ENCODE data around the gene CDC27.
A peak's percentile ranks its signal among the peaks of the same experiment; 100 is the strongest.
"Not testable (repeated sequence)": the region's sequence is repeated elsewhere in the genome, so short reads cannot be mapped to it uniquely, and the experiment has no call there.

Gene CDC27

DNA sequence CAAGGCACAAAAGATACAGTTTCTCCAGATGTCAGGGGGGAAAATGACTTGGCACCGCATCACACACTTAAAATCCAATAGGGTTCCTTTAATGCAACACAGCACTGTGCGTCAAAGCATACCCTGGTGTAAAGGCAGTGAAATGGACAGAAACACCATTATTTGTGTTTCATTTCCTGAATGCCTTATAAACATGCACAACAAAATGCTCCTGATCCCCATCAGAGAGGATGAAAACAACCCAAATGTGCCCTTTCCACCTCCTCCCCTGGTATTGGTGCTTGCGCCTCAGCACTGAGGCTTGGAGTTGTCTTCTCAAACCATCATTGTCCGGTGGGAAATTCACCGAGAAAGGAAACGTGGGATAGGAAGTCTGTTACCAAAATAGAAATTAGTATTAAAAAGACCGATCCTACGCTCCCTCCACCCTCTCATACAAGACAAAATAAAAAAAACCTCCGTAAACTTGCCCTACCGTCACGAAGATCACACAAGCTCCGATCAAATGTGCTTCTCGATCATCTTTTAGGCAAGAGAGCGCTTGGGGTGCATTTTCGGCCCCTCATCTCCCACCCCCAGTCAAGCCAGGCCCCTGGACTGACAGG is 722 bp downstream of the CDC27 start:
- peak overlapping the region; percentile 97 for H3K56ac ChIP-seq (ENCODE audit: low read length)
- DNase-seq, result peak; percentile 28

DNA sequence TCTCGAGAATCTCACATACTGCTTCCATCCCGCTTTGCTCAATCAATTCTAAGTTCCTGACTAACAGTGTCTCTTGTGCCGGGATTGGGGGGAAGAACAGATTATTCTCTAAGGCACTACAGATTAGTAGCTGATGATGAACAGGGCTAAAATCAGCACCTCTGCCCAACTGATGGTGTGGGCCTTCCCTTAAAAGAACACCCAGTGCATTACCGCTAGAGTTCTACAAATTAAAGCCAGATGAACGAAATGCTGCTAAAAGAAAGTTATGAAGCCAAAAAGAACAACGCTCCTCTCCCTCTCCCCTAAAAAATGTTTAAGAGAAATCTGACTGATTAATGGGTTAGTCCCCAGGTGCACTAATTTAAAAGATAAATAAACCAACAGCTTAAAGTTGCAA is 4.4 kb downstream of the CDC27 start:
- Histone ChIP-seq H3K4ac (ENCODE audit: low read depth, low read length) (no peak overlapping the region), H3K56ac (ENCODE audit: low read length) (no peak overlapping the region), H3K27me3 (ENCODE audit: insufficient read depth, low read length, poor library complexity) (no peaks in the 10 kb centered on the region), H3K9ac (ENCODE audit: low read length) (no peak overlapping the region), H4K8ac (ENCODE audit: low read depth, low read length) (no peak overlapping the region), H2BK120ac (ENCODE audit: low read depth, low read length) (no peak overlapping the region), H2AK5ac (ENCODE audit: low read length) (no peak overlapping the region), H3K36me3 (ENCODE audit: control insufficient read depth, insufficient read depth, low read length) (no peaks in the 10 kb centered on the region), H4K5ac (ENCODE audit: low read length) (no peak overlapping the region), H2BK5ac (ENCODE audit: low read length) (no peak overlapping the region), H3K18ac (ENCODE audit: low read length) (no peak overlapping the region), H3K79me2 (ENCODE audit: control insufficient read depth, insufficient read depth, low read length) (peaks cover 36% of the 10 kb centered on the region), H3K27ac (ENCODE audit: low read depth, low read length) (no peak overlapping the region), H3K4me3 (ENCODE audit: low read length) (no peak overlapping the region), H3K4me2 (ENCODE audit: low read length) (no peak overlapping the region), H3K4me1 (ENCODE audit: control insufficient read depth, low read depth, low read length) (no peaks in the 10 kb centered on the region), H3K23ac (ENCODE audit: low read length) (no peak overlapping the region), H3K79me1 (ENCODE audit: low read length) (peaks cover 11% of the 10 kb centered on the region), H2BK15ac (replicated peaks; ENCODE audit: low read depth) (no peak overlapping the region)
- DNase-seq, result peak; percentile 5
- WGBS (ENCODE audit: extremely low coverage, insufficient coverage, low lambda C conversion rate), result no CpG with 5 or more reads among the region's 6 CpGs

More for the DNA sequence above, 722 bp downstream of the CDC27 start:
- Histone ChIP-seq H3K4me2 (ENCODE audit: low read length) (peak overlapping the region; percentile 47), H3K27me3 (ENCODE audit: insufficient read depth, low read length, poor library complexity) (no peaks in the 10 kb centered on the region), H3K9ac (ENCODE audit: low read length) (peak overlapping the region; percentile 92), H2BK15ac (replicated peaks; ENCODE audit: low read depth) (no peak overlapping the region), H3K4ac (ENCODE audit: low read depth, low read length) (peak overlapping the region; percentile 76), H2BK5ac (ENCODE audit: low read length) (peak overlapping the region; percentile 30), H3K79me2 (ENCODE audit: control insufficient read depth, insufficient read depth, low read length) (peaks cover 28% of the 10 kb centered on the region), H3K18ac (ENCODE audit: low read length) (peak overlapping the region; percentile 25), H3K4me3 (ENCODE audit: low read length) (peak overlapping the region; percentile 79), H3K36me3 (ENCODE audit: control insufficient read depth, insufficient read depth, low read length) (no peaks in the 10 kb centered on the region), H4K8ac (ENCODE audit: low read depth, low read length) (no peak overlapping the region), H4K5ac (ENCODE audit: low read length) (no peak overlapping the region), H3K79me1 (ENCODE audit: low read length) (peaks cover 6% of the 10 kb centered on the region), H3K4me1 (ENCODE audit: control insufficient read depth, low read depth, low read length) (no peaks in the 10 kb centered on the region), H3K27ac (ENCODE audit: low read depth, low read length) (peak overlapping the region; percentile 35), H3K23ac (ENCODE audit: low read length) (peak overlapping the region; percentile 86), H2AK5ac (ENCODE audit: low read length) (no peak overlapping the region), H2BK120ac (ENCODE audit: low read depth, low read length) (no peak overlapping the region)
- no CpG with 5 or more reads among the region's 15 CpGs for WGBS (ENCODE audit: extremely low coverage, insufficient coverage, low lambda C conversion rate)

DNA sequence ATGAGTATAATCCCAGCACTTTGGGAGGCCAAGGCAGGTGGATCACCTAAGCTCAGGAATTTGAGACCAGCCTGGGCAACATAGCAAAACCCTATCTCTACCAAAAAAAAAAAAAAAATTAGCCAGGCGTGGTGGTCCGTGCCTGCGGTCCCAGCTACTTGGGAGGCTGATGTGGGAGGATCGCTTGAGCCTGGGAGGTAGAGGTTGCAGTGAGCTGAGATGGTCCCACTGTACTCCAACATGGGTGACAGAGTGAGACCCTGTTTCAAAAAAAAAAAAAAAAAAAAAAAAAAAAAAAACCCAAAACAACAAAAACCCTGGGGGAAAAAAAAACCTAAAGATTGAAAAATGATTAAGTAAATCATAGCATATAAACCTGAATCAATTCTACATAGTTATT is 8.1 kb downstream of the CDC27 start:
- not testable (repeated sequence) for H3K9ac ChIP-seq (ENCODE audit: low read length); H4K5ac ChIP-seq (ENCODE audit: low read length); H3K36me3 ChIP-seq (ENCODE audit: control insufficient read depth, insufficient read depth, low read length); H2BK120ac ChIP-seq (ENCODE audit: low read depth, low read length); H3K27ac ChIP-seq (ENCODE audit: low read depth, low read length); H3K18ac ChIP-seq (ENCODE audit: low read length); DNase-seq; H3K4me3 ChIP-seq (ENCODE audit: low read length); H3K23ac ChIP-seq (ENCODE audit: low read length); H3K27me3 ChIP-seq (ENCODE audit: insufficient read depth, low read length, poor library complexity); H3K4ac ChIP-seq (ENCODE audit: low read depth, low read length); H3K4me1 ChIP-seq (ENCODE audit: control insufficient read depth, low read depth, low read length); H3K4me2 ChIP-seq (ENCODE audit: low read length); H2BK15ac ChIP-seq (replicated peaks; ENCODE audit: low read depth); H3K56ac ChIP-seq (ENCODE audit: low read length); H2AK5ac ChIP-seq (ENCODE audit: low read length); H2BK5ac ChIP-seq (ENCODE audit: low read length); H4K8ac ChIP-seq (ENCODE audit: low read depth, low read length)
- peaks cover 16% of the 10 kb centered on the region for H3K79me1 ChIP-seq (ENCODE audit: low read length)
- H3K79me2 ChIP-seq (ENCODE audit: control insufficient read depth, insufficient read depth, low read length), result peaks cover 25% of the 10 kb centered on the region
- no CpG with 5 or more reads among the region's 4 CpGs for WGBS (ENCODE audit: extremely low coverage, insufficient coverage, low lambda C conversion rate)

DNA sequence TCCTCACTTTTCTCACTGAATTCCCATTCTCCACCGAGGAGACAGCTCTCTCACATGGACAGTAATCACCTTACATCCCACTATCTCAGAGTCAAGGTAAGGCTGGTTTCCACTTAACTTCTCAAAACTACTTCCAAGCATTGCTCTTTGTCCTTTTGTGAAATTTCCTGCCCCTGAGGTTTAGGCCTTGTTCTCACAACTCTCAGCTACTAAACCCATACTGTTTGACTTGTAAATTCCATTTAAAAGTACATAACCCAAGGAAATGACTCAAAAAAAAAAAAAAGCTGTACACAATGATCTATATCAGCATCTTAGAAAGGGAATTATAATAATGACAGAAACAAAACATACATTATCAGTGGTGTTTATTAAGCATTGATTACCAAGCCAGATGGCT is 8.8 kb downstream of the CDC27 start:
- Histone ChIP-seq H2BK15ac (replicated peaks; ENCODE audit: low read depth) (no peak overlapping the region), H3K9ac (ENCODE audit: low read length) (no peak overlapping the region), H4K5ac (ENCODE audit: low read length) (no peak overlapping the region), H2AK5ac (ENCODE audit: low read length) (no peak overlapping the region), H3K36me3 (ENCODE audit: control insufficient read depth, insufficient read depth, low read length) (no peaks in the 10 kb centered on the region), H3K27ac (ENCODE audit: low read depth, low read length) (no peak overlapping the region), H3K27me3 (ENCODE audit: insufficient read depth, low read length, poor library complexity) (no peaks in the 10 kb centered on the region), H3K79me1 (ENCODE audit: low read length) (peaks cover 14% of the 10 kb centered on the region), H3K79me2 (ENCODE audit: control insufficient read depth, insufficient read depth, low read length) (peaks cover 19% of the 10 kb centered on the region), H3K4me1 (ENCODE audit: control insufficient read depth, low read depth, low read length) (no peaks in the 10 kb centered on the region), H2BK120ac (ENCODE audit: low read depth, low read length) (no peak overlapping the region), H3K4ac (ENCODE audit: low read depth, low read length) (no peak overlapping the region), H4K8ac (ENCODE audit: low read depth, low read length) (no peak overlapping the region), H3K18ac (ENCODE audit: low read length) (no peak overlapping the region), H2BK5ac (ENCODE audit: low read length) (no peak overlapping the region), H3K4me2 (ENCODE audit: low read length) (no peak overlapping the region), H3K4me3 (ENCODE audit: low read length) (no peak overlapping the region), H3K56ac (ENCODE audit: low read length) (no peak overlapping the region), H3K23ac (ENCODE audit: low read length) (no peak overlapping the region)
- no peak for DNase-seq
- no CpG with 5 or more reads among the region's 1 CpG for WGBS (ENCODE audit: extremely low coverage, insufficient coverage, low lambda C conversion rate)

DNA sequence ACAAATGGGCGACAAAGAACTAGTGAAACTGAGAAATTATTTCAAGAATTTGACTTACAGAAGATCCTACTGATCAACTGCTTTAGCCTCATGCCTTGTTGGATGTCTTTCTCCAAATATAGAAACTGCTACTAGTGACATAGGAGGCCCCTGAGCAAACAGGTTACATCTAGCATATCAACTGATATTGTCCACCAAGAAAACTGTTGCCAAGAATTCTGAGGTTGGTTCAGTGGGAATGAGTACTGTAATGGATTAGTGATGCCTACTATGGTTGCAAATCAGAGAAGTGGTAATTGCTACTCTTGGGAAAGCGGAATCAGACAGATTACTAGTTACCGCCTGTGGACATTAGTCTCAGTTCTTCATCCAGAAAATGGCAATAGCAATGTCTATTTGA is 10.0 kb downstream of the CDC27 start:
- Histone ChIP-seq H3K27me3 (ENCODE audit: insufficient read depth, low read length, poor library complexity) (no peaks in the 10 kb centered on the region), H3K79me1 (ENCODE audit: low read length) (peaks cover 10% of the 10 kb centered on the region), H3K4ac (ENCODE audit: low read depth, low read length) (no peak overlapping the region), H2BK120ac (ENCODE audit: low read depth, low read length) (no peak overlapping the region), H3K27ac (ENCODE audit: low read depth, low read length) (no peak overlapping the region), H3K56ac (ENCODE audit: low read length) (no peak overlapping the region), H2BK15ac (replicated peaks; ENCODE audit: low read depth) (no peak overlapping the region), H3K18ac (ENCODE audit: low read length) (no peak overlapping the region), H3K4me2 (ENCODE audit: low read length) (no peak overlapping the region), H3K4me3 (ENCODE audit: low read length) (no peak overlapping the region), H4K8ac (ENCODE audit: low read depth, low read length) (peak overlapping the region; percentile 56), H3K36me3 (ENCODE audit: control insufficient read depth, insufficient read depth, low read length) (no peaks in the 10 kb centered on the region), H3K79me2 (ENCODE audit: control insufficient read depth, insufficient read depth, low read length) (peaks cover 14% of the 10 kb centered on the region), H3K9ac (ENCODE audit: low read length) (no peak overlapping the region), H4K5ac (ENCODE audit: low read length) (no peak overlapping the region), H3K23ac (ENCODE audit: low read length) (no peak overlapping the region), H2BK5ac (ENCODE audit: low read length) (no peak overlapping the region), H2AK5ac (ENCODE audit: low read length) (no peak overlapping the region), H3K4me1 (ENCODE audit: control insufficient read depth, low read depth, low read length) (no peaks in the 10 kb centered on the region)
- WGBS (ENCODE audit: extremely low coverage, insufficient coverage, low lambda C conversion rate), result no CpG with 5 or more reads among the region's 3 CpGs
- no peak for DNase-seq

DNA sequence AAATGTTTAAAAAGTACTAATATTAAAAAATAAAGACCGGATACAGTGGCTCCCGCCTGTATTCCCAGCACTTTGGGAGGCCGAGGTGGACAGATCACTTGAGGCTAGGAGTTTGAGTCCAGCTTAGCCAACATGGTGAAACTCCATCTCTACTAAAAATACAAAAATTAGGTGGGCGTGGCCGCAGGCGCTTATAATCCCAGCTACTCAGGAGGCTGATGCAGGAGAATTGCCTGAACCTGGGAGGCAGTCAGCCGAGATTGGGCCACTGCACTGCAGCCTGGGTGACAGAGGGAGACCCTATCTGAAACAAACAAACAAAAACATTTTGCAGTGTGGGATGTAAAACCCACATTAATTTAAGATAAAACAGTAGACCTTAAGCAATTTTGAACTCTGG is 11.8 kb downstream of the CDC27 start:
- Histone ChIP-seq H3K23ac (ENCODE audit: low read length) (no peak overlapping the region), H2BK15ac (replicated peaks; ENCODE audit: low read depth) (no peak overlapping the region), H3K36me3 (ENCODE audit: control insufficient read depth, insufficient read depth, low read length) (no peaks in the 10 kb centered on the region), H2AK5ac (ENCODE audit: low read length) (no peak overlapping the region), H3K79me2 (ENCODE audit: control insufficient read depth, insufficient read depth, low read length) (peaks cover 13% of the 10 kb centered on the region), H3K27me3 (ENCODE audit: insufficient read depth, low read length, poor library complexity) (no peaks in the 10 kb centered on the region), H3K4ac (ENCODE audit: low read depth, low read length) (no peak overlapping the region), H3K9ac (ENCODE audit: low read length) (no peak overlapping the region), H3K4me1 (ENCODE audit: control insufficient read depth, low read depth, low read length) (peaks cover 4% of the 10 kb centered on the region), H3K18ac (ENCODE audit: low read length) (no peak overlapping the region), H2BK120ac (ENCODE audit: low read depth, low read length) (no peak overlapping the region), H4K8ac (ENCODE audit: low read depth, low read length) (no peak overlapping the region), H2BK5ac (ENCODE audit: low read length) (no peak overlapping the region), H3K4me3 (ENCODE audit: low read length) (no peak overlapping the region), H3K79me1 (ENCODE audit: low read length) (peaks cover 14% of the 10 kb centered on the region), H4K5ac (ENCODE audit: low read length) (no peak overlapping the region), H3K56ac (ENCODE audit: low read length) (no peak overlapping the region), H3K4me2 (ENCODE audit: low read length) (no peak overlapping the region), H3K27ac (ENCODE audit: low read depth, low read length) (no peak overlapping the region)
- DNase-seq, result no peak
- WGBS (ENCODE audit: extremely low coverage, insufficient coverage, low lambda C conversion rate), result no CpG with 5 or more reads among the region's 7 CpGs

Measured in mesendoderm (in vitro differentiated cells).